Urinary bladder (tissue), 4 donors: Measurements from ENCODE around the gene DCPS. TPM values are rescaled to one million over a fixed set of nuclear protein-coding genes. Genes with fewer than 3 reads are reported as not detected.
"Not testable (repeated sequence)": the region's sequence is repeated elsewhere in the genome, so short reads cannot be mapped to it uniquely, and the experiment has no call there.

Experiments
- DNase-seq: peaks from one replicate; pipeline ENCODE4 v3.0.0-alpha.2; 2015; ENCODE audit errors: extremely low spot score
- H3K27ac ChIP-seq: one replicate; pipeline ENCODE4 v1.5.1; 2013; ENCODE audit warnings: low read depth, mild to moderate bottlenecking, moderate library complexity
- H3K36me3 ChIP-seq: one replicate; pipeline ENCODE4 v1.6.1; 2013; ENCODE audit warnings: mild to moderate bottlenecking, moderate library complexity; ENCODE audit not compliant: insufficient read depth
- H3K4me1 ChIP-seq: one replicate; pipeline ENCODE4 v1.6.1; 2013; ENCODE audit warnings: mild to moderate bottlenecking, moderate library complexity; ENCODE audit not compliant: insufficient read depth
- H3K4me3 ChIP-seq: one replicate; pipeline ENCODE4 v1.5.1; 2013; ENCODE audit warnings: low read depth, low read length
- WGBS: extraction: QIAGEN DNeasy Blood & Tissue Kit; methylation state at CpG from one replicate; pipeline ENCODE4 v1.1.7; 2013; 5-methylcytosine and 5-hydroxymethylcytosine counted together
- polyA plus RNA-seq: library from polyadenylated mRNA; stranded (reverse); fragments of 200-250 nt; gene quantifications from one replicate; pipeline ENCODE4 v1.2.3, GENCODE V29; 2013
- total RNA-seq: library from RNA; depleted of rRNA; stranded (reverse); fragments of >200 nt; gene quantifications from one replicate; pipeline ENCODE4 v1.2.3, GENCODE V29; 2014
- donor health status: healthy with polysubstance abuse.
- donor health status: healthy.

The DCPS gene
- total and polyA plus RNA-seq, 2 donors: 6.7 to 28.3 TPM

DNA sequence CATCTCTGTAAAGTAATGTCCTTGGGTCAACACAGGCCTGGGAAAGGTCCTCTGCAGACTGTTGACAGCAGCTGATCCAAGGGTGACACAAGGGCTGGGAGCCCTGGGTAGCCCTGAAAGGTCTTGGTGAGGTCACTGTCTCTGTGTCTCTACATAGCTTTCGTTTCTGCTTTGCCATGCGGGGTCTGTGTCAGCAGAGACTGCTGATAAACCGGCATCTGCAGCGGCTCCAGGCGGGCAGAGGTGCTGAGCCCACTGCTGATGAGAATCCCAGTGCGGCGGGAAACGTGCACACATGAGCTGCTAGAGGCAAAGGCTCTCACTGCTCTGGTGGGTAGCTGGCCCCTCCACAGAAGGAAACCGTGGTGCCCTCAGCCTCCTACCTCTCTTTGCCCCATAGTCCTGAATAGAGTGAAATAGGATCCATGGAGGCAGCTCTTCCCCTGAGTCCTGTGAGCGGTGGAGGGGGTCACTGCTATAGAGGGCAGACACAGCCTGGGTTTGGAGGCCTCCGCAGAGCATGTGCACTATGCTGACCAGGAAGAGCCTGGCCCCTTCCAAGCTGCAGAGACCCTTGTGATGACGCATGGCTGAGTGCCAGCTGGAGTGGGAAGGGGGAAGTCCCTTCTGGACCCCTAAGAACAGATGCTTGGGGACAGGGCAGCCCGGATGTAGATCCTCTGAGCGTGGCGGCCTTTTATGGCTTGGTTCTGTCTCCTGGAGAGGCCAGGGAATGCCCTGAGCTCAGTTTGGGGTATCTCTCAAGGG lies 33.8 kb downstream of the DCPS start:
- H3K36me3 ChIP-seq: no peaks in the 10 kb centered on the region
- H3K4me3 ChIP-seq: no peak overlapping the region
- DNase-seq: no peak
- H3K4me1 ChIP-seq: no peaks in the 10 kb centered on the region
- WGBS: 85% methylated on average over 15 of the region's 15 CpGs
- no peak overlapping the region for H3K27ac ChIP-seq

DNA sequence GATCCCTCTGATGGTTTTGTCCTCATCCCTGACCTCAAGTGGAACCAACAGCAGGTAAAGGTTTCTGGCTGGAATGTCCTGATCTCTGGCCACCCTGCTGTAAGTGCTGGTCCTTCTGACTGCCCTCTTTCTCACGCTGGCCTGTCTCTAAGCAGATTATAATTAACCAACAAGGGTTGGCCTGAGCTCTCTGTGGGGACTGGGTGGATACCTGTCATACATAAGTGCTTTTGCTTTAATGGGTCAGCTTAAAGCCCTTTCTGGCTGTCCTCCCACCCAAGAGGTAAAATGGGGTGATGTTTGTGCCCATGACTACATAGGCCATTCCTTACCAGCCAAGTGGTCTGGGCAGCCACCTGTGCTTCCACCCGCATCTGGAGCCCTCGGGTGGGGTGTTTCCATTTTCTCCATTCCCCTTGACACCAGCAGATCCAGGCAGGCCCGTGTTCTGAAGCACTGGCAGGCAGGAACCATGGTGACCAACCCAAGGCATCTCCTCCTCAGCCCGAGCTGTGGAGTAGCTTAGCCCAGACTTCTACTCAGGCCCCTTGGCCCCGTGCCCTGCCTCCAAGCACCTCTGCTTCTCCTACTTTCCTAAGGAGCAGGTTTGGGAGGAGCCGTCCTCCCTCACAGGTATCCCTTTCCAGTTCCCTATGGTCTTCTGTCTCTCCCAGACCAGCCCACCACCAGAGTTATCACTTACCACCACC lies 34.6 kb downstream of the DCPS start:
- WGBS: 91% methylated on average over 7 of the region's 7 CpGs
- H3K4me1 ChIP-seq: no peaks in the 10 kb centered on the region

DNA sequence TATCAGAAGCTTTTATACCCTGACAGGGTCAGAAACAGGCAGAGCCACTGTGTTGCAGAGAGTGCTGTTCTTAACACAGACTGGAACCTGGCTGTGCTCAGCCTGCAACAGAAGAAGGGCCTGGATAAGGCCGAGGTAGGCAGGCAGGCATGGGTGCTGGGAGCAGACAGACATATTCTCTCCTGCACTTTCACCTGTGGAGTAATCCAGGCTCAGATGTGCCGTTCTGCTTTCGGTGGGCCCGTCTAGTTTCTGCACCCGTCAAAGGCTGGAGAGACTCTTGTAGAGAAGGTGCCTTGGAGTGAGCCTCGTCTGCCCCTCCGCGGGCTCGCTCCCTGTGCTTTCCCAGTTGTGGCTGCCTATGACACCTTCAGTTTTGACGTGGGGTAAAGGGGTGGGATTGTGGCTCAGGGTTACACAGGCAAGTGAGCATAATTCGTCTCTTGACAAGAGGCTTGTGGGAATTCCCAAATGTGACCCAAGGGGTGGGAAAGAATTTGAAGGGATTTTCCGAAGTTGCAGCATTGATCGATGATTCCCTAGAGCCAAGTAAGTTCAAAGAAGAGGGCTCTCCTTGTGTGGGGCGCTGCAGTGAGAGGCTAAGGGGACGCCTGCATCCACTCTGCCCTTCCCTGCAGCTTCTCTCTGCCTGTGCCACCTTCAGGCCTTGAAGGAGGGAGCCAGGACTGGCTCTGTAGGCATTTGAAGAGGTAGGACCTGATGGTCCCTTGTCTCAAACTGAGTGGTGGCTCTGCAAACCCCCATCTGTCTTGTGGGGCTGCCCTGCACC lies 35.4 kb downstream of the DCPS start:
- Histone ChIP-seq H3K4me3 (no peak overlapping the region), H3K4me1 (no peaks in the 10 kb centered on the region), H3K36me3 (no peaks in the 10 kb centered on the region), H3K27ac (peak overlapping the region; percentile 5)
- DNase-seq: no peak
- 85% methylated on average over 15 of the region's 15 CpGs for WGBS

More for the DNA sequence above, 34.6 kb downstream of the DCPS start:
- Histone ChIP-seq H3K36me3 (no peaks in the 10 kb centered on the region), H3K27ac (no peak overlapping the region), H3K4me3 (no peak overlapping the region)
- no peak for DNase-seq

DNA sequence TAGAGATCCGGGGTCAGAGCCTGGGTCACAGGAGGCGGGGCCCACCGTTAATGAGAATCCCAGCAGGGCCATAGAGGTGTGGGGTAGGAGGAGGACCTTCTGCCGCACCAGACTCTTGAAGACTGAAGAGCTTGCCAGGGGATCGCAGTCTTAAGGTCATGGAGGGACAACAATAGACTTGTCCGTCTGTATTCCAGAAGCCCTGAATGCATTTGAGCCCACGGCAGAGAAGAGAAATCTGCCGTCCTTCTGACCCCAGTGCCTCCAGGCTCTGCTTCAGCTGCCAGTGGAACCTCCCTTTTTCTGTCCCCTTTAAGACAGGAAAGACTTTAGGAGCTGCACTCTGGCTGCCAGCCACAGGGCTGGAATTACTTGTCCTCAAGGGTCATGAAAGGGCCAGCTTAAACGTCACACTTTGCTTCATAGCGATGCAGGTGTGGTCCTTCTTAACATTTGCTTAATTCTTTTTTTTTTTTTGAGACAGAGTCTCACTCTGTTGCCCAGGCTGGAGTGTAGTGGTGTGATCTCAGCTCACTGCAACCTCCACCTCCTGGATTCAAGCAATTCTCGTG lies 36.1 kb downstream of the DCPS start:
- Histone ChIP-seq H3K36me3 (no peaks in the 10 kb centered on the region), H3K4me1 (no peaks in the 10 kb centered on the region), H3K27ac (no peak overlapping the region), H3K4me3 (no peak overlapping the region)
- DNase-seq: no peak
- 55% methylated on average over 11 of the region's 11 CpGs for WGBS

DNA sequence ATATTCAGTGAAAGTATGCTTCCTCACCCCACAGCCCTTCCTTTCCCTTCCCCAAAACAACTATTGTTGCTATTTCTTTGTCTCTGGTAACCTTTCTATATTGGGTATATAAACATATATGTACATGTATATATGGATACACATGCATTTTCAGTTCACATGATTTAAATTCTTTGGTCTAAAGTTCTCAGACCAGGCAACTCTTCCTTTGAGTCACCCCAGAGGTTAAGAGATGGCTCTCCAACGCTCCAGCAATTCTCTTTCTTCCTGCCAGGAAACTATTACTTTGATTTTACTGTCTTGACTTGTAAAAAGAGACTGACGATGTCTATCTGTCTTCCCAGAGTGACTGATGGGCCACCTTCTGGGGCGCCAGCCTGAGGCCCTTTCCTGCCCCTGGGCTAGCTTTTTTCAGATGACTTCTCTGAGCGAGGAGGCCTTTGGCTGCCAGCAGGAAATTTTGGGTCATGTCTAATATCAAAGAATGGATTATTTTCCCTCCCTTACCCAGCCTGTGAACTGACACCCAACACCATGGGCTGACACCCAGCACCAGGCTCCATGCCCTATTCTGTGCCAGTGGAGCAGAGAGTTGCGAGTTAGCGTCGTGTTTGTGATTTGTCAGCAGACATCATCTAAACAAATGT lies 37.2 kb downstream of the DCPS start:
- no peaks in the 10 kb centered on the region for H3K36me3 ChIP-seq

DNA sequence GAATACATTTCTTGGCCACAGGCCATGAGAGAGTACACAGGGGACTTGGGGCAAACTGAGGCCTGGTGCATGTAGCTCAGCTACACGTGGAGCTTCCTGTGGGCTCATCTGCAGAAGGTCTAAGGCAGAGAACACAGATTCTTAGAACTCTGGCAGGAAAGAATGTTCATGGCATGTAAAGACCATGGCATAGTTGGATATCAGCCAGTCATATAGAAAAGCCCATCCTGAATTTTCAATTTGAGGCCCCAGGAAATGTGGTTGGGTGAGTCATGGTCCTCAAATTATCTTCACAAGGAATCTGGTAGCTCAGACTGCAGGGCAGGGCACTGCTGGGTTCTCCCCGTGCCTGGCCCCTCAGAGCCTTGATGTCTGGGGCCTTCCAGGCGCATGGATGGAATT lies 37.9 kb downstream of the DCPS start:
- DNase-seq: no peak
- 67% methylated on average over 3 of the region's 3 CpGs for WGBS
- no peaks in the 10 kb centered on the region for H3K36me3 ChIP-seq
- H3K27ac ChIP-seq: peak overlapping the region; percentile 76
- no peak overlapping the region for H3K4me3 ChIP-seq
- H3K4me1 ChIP-seq: no peaks in the 10 kb centered on the region

More for the DNA sequence above, 37.2 kb downstream of the DCPS start:
- no peak for DNase-seq
- Histone ChIP-seq H3K4me3 (no peak overlapping the region), H3K4me1 (no peaks in the 10 kb centered on the region), H3K27ac (peak overlapping the region; percentile 76)
- 75% methylated on average over 7 of the region's 7 CpGs for WGBS

DNA sequence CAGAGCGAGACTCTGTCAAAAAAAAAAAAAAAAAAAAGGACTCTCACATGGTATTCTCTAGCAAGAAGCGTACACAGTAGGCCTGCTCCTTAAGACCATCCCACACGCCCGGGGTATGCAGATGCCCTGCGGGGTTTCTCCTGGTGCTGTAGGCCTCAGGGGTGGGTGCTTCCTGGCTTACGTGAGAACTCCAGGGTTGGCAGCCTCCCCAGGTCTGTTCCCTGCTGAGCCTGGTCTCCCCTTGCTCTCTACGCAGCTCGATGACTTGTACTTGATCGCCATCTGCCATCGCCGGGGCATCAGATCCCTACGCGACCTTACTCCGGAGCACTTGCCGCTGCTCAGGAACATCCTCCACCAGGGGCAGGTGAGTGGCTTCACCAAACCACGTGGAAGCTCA lies 39.2 kb downstream of the DCPS start:
- H3K4me1 ChIP-seq: no peaks in the 10 kb centered on the region
- H3K4me3 ChIP-seq: no peak overlapping the region
- H3K27ac ChIP-seq: no peak overlapping the region
- H3K36me3 ChIP-seq: no peaks in the 10 kb centered on the region
- 96% methylated on average over 16 of the region's 16 CpGs for WGBS
- no peak for DNase-seq

DNA sequence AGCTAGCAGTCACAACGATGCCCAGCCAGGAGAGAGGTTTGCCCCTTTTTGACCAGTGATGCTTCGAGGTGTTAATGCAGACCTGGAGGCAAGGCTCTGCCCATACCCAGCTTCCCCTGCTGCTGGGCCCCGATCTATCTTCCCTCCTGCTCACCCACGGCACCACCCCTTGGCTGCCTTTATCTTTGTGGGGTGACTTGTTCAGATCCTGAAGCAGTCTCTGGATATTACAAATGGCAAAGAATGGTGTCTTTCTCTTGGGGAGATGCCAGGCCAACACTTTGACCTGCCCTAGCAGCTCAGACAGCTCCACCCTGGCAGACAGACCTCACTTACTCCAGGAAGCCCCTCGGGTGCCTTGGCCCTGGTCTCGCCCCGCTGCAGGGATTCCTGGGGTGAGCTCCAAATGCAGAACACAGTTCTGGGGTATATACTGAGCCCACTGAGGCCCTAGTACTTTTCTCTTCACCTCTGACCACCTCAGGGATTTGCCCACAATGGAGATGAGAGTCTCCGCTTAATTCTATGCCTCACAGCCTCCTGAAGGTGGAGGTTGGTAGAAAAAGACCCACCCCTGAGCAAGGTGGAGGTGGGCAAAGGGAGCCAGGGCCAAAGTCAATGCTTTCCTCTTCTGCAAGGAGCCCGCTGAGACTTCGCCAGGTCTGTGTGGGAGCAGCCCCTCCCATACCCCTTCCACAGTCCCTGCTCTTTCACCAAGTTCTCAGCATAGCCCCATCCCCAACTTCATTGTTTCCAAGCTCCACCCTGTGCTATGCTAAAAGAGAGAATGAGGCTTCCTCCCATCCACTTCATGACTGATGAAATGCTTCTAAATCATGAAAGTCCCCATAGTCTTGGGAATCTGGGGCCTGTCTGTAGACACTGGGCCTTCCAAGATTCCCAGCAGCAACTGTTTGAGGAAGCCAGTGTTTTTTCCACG lies 40.6 kb downstream of the DCPS start:
- no peak overlapping the region for H3K4me3 ChIP-seq
- H3K27ac ChIP-seq: no peak overlapping the region
- no peak for DNase-seq
- no peaks in the 10 kb centered on the region for H3K36me3 ChIP-seq
- H3K4me1 ChIP-seq: no peaks in the 10 kb centered on the region
- WGBS: 80% methylated on average over 11 of the region's 11 CpGs

DNA sequence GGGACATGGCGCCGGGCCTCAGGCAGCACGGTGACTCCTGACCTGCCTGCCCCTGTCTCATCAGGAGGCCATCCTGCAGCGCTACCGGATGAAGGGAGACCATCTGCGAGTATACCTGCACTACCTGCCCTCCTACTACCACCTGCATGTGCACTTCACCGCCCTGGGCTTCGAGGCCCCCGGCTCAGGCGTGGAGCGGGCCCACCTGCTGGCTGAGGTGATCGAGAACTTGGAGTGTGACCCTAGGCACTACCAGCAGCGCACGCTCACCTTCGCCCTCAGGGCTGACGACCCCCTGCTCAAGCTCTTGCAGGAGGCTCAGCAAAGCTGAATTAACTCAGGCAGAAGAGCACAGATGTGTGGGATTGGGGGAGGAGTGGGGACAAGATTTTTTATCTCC lies 41.4 kb downstream of the DCPS start:
- Histone ChIP-seq H3K4me1 (no peaks in the 10 kb centered on the region), H3K4me3 (no peak overlapping the region)

DNA sequence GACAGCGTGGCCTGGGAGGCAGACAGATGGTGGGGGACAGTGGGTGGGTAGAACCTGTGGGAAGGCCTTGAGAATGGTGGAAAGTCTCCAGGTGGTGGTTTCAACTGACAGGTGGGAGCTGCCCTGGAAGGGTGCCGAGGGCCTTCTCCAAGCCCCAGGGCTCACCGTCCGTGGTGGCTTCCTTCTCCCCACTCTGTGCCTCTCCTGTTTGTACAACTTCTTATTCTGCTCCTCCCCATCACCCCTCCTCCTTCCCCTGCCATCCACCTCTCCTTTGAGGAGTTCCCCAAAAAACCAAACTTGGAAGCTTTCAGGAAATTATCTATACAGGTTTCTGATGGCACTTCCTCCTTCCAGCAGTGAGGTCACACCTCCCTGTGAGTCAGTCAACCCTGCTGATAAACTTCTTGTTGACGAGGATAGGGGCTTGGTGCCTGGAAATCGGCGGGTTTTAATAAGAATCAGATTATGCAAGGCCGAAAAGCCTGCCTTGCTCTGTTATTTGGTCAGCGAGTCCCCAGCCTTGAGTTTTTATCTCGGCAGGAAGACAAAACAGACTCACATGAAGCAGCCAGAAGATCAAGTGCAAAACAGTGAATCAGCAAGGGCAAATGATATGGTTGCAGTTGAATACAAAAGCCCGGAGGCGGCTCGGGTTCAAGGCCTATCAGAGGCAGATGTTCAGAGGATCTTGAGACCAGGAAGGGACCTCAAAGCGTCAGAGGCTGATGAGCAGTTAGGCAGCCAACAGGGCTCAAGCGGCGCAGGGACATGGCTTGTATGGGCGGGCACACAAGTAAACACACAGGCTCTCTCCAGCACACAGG lies 42.1 kb downstream of the DCPS start:
- H3K4me3 ChIP-seq: no peak overlapping the region
- WGBS: 32% methylated on average over 17 of the region's 17 CpGs
- H3K27ac ChIP-seq: peak overlapping the region; percentile 84
- DNase-seq: no peak
- no peaks in the 10 kb centered on the region for H3K4me1 ChIP-seq
- no peaks in the 10 kb centered on the region for H3K36me3 ChIP-seq

More for the DNA sequence above, 41.4 kb downstream of the DCPS start:
- H3K36me3 ChIP-seq: no peaks in the 10 kb centered on the region
- DNase-seq: no peak
- H3K27ac ChIP-seq: peak overlapping the region; percentile 84
- WGBS: 93% methylated on average over 16 of the region's 16 CpGs

DNA sequence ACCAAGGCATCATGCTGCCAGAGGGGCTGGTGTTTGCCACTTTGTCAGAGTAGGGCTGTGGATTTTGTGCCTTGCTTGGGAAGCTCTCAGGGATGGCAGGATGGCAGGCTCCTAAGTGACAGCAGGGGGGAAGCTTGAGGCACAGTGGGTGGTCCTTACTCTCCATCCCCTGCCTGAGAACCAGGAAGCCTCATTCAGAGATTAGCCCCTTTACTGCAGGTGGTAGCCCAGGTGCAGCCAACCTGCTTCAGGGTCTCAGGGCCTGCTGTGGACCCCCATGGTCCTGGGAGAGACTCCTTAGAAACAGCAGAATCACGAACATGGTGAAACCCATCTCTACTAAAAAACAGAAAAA lies 42.7 kb downstream of the DCPS start:
- 88% methylated on average over 1 of the region's 1 CpG for WGBS
- H3K27ac ChIP-seq: peak overlapping the region; percentile 76

DNA sequence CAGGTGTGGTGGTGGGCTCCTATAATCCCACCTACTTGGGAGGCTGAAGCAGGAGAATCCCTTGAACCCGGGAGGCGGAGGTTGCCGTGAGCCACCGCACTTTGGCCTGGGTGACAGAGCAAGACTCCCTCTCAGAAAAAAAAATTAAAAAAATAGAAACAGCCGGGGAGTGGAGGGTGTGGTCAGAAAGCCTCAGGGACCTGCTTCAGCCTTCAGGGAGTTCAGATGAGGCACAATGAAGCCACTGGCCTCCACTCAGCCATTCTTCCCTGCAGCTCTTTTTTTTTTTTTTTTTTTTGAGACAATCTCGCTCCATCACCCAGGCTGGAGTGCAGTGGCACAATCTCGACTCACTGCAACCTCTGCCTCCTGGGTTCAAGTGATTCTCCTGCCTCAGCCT lies 43.1 kb downstream of the DCPS start:
- not testable (repeated sequence) for H3K4me1 ChIP-seq, DNase-seq, H3K4me3 ChIP-seq

More for the DNA sequence above, 42.7 kb downstream of the DCPS start:
- H3K36me3 ChIP-seq: no peaks in the 10 kb centered on the region
- no peaks in the 10 kb centered on the region for H3K4me1 ChIP-seq
- DNase-seq: no peak
- no peak overlapping the region for H3K4me3 ChIP-seq

More for the DNA sequence above, 43.1 kb downstream of the DCPS start:
- WGBS: 80% methylated on average over 7 of the region's 7 CpGs
- H3K27ac ChIP-seq: peak overlapping the region; percentile 76
- not testable (repeated sequence) for H3K36me3 ChIP-seq
